Liver (tissue), 9 donors: ENCODE data around the gene EVA1B. TPM values are rescaled to one million over a fixed set of nuclear protein-coding genes. Genes with fewer than 3 reads are reported as not detected.

Experiments
- DNase-seq: peaks from one replicate; pipeline ENCODE4 v3.0.0-alpha.2; 2017; ENCODE audit warnings: low spot score
- H3K27ac ChIP-seq, 2 donors: one replicate each; pipeline ENCODE4 v1.7.0; 2013; ENCODE audit warnings: inconsistent platforms in 2 of 2, low read length in 2 of 2, control low read depth in 1 of 2, low read depth in 1 of 2, mild to moderate bottlenecking in 1 of 2
- H3K27me3 ChIP-seq, 4 donors: one replicate each; pipeline versions ENCODE4 v1.6.1 to v1.7.0; 2013; ENCODE audit warnings: low read length in 3 of 4, inconsistent platforms in 1 of 4, mild to moderate bottlenecking in 1 of 4, moderate library complexity in 1 of 4; ENCODE audit not compliant: control insufficient read depth in 4 of 4, insufficient read depth in 4 of 4
- H3K36me3 ChIP-seq, 4 donors: one replicate each; pipeline versions ENCODE4 v1.6.1 to v1.7.0; 2013; ENCODE audit warnings: low read length in 3 of 4, mild to moderate bottlenecking in 3 of 4, low read depth in 1 of 4, moderate library complexity in 1 of 4; ENCODE audit not compliant: control insufficient read depth in 4 of 4, insufficient read depth in 3 of 4
- H3K4me1 ChIP-seq, 4 donors: one replicate each; pipeline versions ENCODE4 v1.6.1 to v1.7.0; 2013; ENCODE audit warnings: low read length in 3 of 4, mild to moderate bottlenecking in 3 of 4, moderate library complexity in 1 of 4; ENCODE audit not compliant: control insufficient read depth in 4 of 4, insufficient read depth in 4 of 4
- H3K4me3 ChIP-seq, 3 donors: one replicate each; pipeline versions ENCODE4 v1.6.1 to v1.7.0; 2013; ENCODE audit warnings: low read length in 3 of 3, control low read depth in 1 of 3, low read depth in 1 of 3, mild to moderate bottlenecking in 1 of 3
- H3K9ac ChIP-seq, 2 donors: one replicate each; pipeline ENCODE4 v1.7.0; 2013; ENCODE audit warnings: low read length in 2 of 2, mild to moderate bottlenecking in 2 of 2, moderate library complexity in 2 of 2, control low read depth in 1 of 2, low read depth in 1 of 2
- H3K9me3 ChIP-seq, 4 donors: one replicate each; pipeline versions ENCODE4 v1.6.1 to v1.7.0; 2013; ENCODE audit warnings: low read length in 3 of 4; ENCODE audit not compliant: control insufficient read depth in 4 of 4
- EGR1 ChIP-seq, 2 donors: IDR thresholded peaks; 2 replicates each; pipeline ENCODE4 v1.6.1; 2016 to 2018; ENCODE audit warnings: antibody characterized with exemption in 2 of 2, low read depth in 2 of 2
- FOXA1 ChIP-seq: IDR thresholded peaks from 2 replicates; pipeline ENCODE4 v1.6.1; 2016; ENCODE audit warnings: antibody characterized with exemption
- FOXA2 ChIP-seq: IDR thresholded peaks from 2 replicates; pipeline ENCODE4 v1.6.1; 2016; ENCODE audit warnings: antibody characterized with exemption
- GABPA ChIP-seq, 2 donors: IDR thresholded peaks in 1 of 2; conservative IDR thresholded peaks in 1 of 2; 2 replicates each; pipeline ENCODE4 v1.6.1; 2016; ENCODE audit warnings: antibody characterized with exemption in 2 of 2, mild to moderate bottlenecking in 1 of 2, moderate library complexity in 1 of 2
- HNF4G ChIP-seq: IDR thresholded peaks from 2 replicates; pipeline ENCODE4 v1.6.1; 2016; ENCODE audit warnings: antibody characterized with exemption
- JUND ChIP-seq, 2 donors: IDR thresholded peaks; 2 replicates each; pipeline ENCODE4 v1.6.1; 2016; ENCODE audit warnings: antibody characterized with exemption in 2 of 2
- RAD21 ChIP-seq, 2 donors: IDR thresholded peaks; 2 replicates each; pipeline ENCODE4 v1.6.1; 2016; ENCODE audit warnings: antibody characterized with exemption in 2 of 2, mild to moderate bottlenecking in 2 of 2
- TAF1 ChIP-seq: conservative IDR thresholded peaks from 2 replicates; pipeline ENCODE4 v1.6.1; 2016; ENCODE audit warnings: antibody characterized with exemption, mild to moderate bottlenecking
- YY1 ChIP-seq: IDR thresholded peaks from 2 replicates; pipeline ENCODE4 v1.6.1; 2016; ENCODE audit warnings: antibody characterized with exemption, mild to moderate bottlenecking
- ZBTB33 ChIP-seq: IDR thresholded peaks from 2 replicates; pipeline ENCODE4 v1.6.1; 2016; ENCODE audit warnings: antibody characterized with exemption
- WGBS: extraction: QIAGEN DNeasy Blood & Tissue Kit; methylation state at CpG from one replicate; pipeline ENCODE4 v1.1.7; 2013; 5-methylcytosine and 5-hydroxymethylcytosine counted together
- polyA plus RNA-seq, 2 donors: library from polyadenylated mRNA; stranded (reverse) in 1 of 2; unstranded in 1 of 2; fragments of 200-250 nt in 1 of 2; fragments of >200 nt in 1 of 2; fragmentation: Nextera tagmentation in 1 of 2; extraction: Ambion mirVana in 1 of 2; gene quantifications; one replicate each; pipeline versions ENCODE4 v1.2.1 to v1.2.3, GENCODE V29; 2013 to 2015
- total RNA-seq, 2 donors: library from RNA; depleted of rRNA; stranded (reverse); fragments of >200 nt; gene quantifications; one replicate each; pipeline ENCODE4 v1.2.3, GENCODE V29; 2014
- TF ChIP-seq, protein P1 (sequence below): IDR thresholded peaks from 2 replicates; pipeline ENCODE4 v1.6.1; 2016; ENCODE audit warnings: antibody characterized with exemption, mild to moderate bottlenecking
- TF ChIP-seq, protein P2 (sequence below): IDR thresholded peaks from 2 replicates; pipeline ENCODE4 v1.6.1; 2016; ENCODE audit warnings: antibody characterized with exemption
- TF ChIP-seq, protein P3 (sequence below): fragments of 150-350 bp; IDR thresholded peaks from 2 replicates; pipeline ENCODE4 v1.5.1; 2017; ENCODE audit warnings: improper control_type of control experiment, low read depth, low read length; ENCODE audit not compliant: missing input control
- donor health status: healthy.
- donor health status: healthy.
- donor health status: healthy.
- donor health status: healthy.
- donor health status: healthy.

Gene EVA1B
- total and polyA plus RNA-seq, 4 donors, result 3.3 to 22.7 (median 8.4) TPM

DNA sequence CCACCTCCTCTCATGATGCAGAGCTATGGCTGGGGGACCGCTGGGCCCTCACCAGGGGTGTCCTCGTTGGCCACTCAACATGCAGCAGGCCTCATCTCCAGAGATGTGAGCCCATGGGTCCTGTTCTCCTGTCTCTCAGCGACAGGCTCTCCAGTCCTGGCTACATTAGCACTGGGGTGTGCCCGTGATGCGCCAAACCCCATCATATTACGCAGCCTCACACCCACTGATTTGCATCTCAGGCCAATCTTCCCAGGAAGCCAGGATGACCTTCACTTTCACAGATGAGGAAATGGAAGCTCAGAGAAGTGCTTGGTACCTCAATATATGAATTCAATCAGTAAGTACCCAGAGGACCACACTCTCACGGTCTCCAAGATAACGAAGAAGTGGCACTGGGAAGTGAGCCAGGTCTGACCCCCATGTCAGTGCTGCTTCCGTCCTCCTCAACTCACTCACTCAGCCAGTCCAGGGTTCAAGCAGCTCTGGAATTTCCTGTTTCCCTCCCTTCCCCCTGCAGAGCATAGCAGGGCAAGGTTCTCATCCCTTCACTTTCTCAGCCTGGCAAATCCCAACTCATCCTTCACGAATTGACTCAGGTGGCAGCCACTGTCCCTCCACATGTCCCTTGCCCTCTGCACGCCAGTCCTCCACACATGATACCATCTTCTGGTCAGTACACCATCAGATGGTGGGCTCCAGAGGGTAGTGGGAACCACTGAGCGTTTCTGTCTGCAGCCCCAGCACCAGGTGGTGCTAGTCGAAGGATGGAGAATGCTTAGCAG, 28.9 kb upstream of the EVA1B start:
- no peak for DNase-seq

GRCh38 chr1:36351227-36351977, 28.0 kb upstream of the EVA1B start:
- no peak overlapping the region for H3K9ac ChIP-seq
- no peaks in the 10 kb centered on the region for H3K4me1 ChIP-seq
- H3K27me3 ChIP-seq, result no peaks in the 10 kb centered on the region
- TF ChIP-seq HNF4G (no peak), FOXA1 (no peak), TAF1 (no peak), ZBTB33 (no peak), JUND (IDR thresholded peaks at IDR 0.05) (no peak)
- no peak for DNase-seq
- no peaks in the 10 kb centered on the region for H3K9me3 ChIP-seq
- H3K36me3 ChIP-seq, result peaks cover 18 to 69% (median 36%) of the 10 kb centered on the region in 4 donors
- peak overlapping the region in 1 of 2 donors; percentile 26 for H3K27ac ChIP-seq
- no peak overlapping the region for H3K4me3 ChIP-seq
- 84% methylated on average over 14 of the region's 14 CpGs for WGBS

More for the DNA sequence above, 28.9 kb upstream of the EVA1B start:
- Histone ChIP-seq H3K27me3 (no peaks in the 10 kb centered on the region), H3K9me3 (no peaks in the 10 kb centered on the region), H3K9ac (no peak overlapping the region), H3K27ac (peak overlapping the region in 1 of 2 donors; percentile 26), H3K4me1 (no peaks in the 10 kb centered on the region), H3K4me3 (no peak overlapping the region), H3K36me3 (peaks cover 14 to 64% (median 34%) of the 10 kb centered on the region in 4 donors)
- no peak for TF ChIP-seq EGR1 (IDR thresholded peaks at IDR 0.05; ENCODE audit: low read depth in 2 of 2)
- no peak for TF ChIP-seq GABPA (IDR thresholded peaks at IDR 0.05 in 1 of 2, conservative IDR thresholded peaks at IDR 0.05 in 1 of 2)
- no peak for TF ChIP-seq YY1
- TF ChIP-seq, protein P1, sequence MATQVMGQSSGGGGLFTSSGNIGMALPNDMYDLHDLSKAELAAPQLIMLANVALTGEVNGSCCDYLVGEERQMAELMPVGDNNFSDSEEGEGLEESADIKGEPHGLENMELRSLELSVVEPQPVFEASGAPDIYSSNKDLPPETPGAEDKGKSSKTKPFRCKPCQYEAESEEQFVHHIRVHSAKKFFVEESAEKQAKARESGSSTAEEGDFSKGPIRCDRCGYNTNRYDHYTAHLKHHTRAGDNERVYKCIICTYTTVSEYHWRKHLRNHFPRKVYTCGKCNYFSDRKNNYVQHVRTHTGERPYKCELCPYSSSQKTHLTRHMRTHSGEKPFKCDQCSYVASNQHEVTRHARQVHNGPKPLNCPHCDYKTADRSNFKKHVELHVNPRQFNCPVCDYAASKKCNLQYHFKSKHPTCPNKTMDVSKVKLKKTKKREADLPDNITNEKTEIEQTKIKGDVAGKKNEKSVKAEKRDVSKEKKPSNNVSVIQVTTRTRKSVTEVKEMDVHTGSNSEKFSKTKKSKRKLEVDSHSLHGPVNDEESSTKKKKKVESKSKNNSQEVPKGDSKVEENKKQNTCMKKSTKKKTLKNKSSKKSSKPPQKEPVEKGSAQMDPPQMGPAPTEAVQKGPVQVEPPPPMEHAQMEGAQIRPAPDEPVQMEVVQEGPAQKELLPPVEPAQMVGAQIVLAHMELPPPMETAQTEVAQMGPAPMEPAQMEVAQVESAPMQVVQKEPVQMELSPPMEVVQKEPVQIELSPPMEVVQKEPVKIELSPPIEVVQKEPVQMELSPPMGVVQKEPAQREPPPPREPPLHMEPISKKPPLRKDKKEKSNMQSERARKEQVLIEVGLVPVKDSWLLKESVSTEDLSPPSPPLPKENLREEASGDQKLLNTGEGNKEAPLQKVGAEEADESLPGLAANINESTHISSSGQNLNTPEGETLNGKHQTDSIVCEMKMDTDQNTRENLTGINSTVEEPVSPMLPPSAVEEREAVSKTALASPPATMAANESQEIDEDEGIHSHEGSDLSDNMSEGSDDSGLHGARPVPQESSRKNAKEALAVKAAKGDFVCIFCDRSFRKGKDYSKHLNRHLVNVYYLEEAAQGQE, result no peak
- TF ChIP-seq, protein P2, sequence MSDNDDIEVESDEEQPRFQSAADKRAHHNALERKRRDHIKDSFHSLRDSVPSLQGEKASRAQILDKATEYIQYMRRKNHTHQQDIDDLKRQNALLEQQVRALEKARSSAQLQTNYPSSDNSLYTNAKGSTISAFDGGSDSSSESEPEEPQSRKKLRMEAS, result no peak
- TF ChIP-seq RAD21 (IDR thresholded peaks at IDR 0.05), result no peak
- no peak for TF ChIP-seq FOXA2
- TF ChIP-seq HNF4G, result no peak
- TF ChIP-seq, protein P3, sequence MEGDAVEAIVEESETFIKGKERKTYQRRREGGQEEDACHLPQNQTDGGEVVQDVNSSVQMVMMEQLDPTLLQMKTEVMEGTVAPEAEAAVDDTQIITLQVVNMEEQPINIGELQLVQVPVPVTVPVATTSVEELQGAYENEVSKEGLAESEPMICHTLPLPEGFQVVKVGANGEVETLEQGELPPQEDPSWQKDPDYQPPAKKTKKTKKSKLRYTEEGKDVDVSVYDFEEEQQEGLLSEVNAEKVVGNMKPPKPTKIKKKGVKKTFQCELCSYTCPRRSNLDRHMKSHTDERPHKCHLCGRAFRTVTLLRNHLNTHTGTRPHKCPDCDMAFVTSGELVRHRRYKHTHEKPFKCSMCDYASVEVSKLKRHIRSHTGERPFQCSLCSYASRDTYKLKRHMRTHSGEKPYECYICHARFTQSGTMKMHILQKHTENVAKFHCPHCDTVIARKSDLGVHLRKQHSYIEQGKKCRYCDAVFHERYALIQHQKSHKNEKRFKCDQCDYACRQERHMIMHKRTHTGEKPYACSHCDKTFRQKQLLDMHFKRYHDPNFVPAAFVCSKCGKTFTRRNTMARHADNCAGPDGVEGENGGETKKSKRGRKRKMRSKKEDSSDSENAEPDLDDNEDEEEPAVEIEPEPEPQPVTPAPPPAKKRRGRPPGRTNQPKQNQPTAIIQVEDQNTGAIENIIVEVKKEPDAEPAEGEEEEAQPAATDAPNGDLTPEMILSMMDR, result no peak
- WGBS, result 82% methylated on average over 13 of the region's 13 CpGs
